ENCODE results near the gene HSF2.

GRCh38 chr6:122429323-122429722 is 29.9 kb downstream of the HSF2 start:
- TF ChIP-seq CTCF (IDR thresholded peaks at IDR 0.05; ENCODE audit: low read depth, low read length, poor library complexity, severe bottlenecking) (no peak), EZH2phosphoT487 (IDR thresholded peaks at IDR 0.05; ENCODE audit: borderline replicate concordance, low read length) (no peak)

Data from DOHH2 (cell line).